K562 (cell line): ENCODE data around the gene ZNHIT1. TPM values are rescaled to one million over a fixed set of nuclear protein-coding genes. Genes with fewer than 3 reads are reported as not detected.
A peak's percentile ranks its signal among the peaks of the same experiment; 100 is the strongest.

Experiments used
- ATF4 ChIP-seq: fragments of 450-650 bp; formaldehyde crosslinking; IDR thresholded peaks from 2 replicates; pipeline ENCODE4 v1.4.0; 2022; ENCODE audit warnings: mild to moderate bottlenecking, moderate library complexity
- GTF2B ChIP-seq: IDR thresholded peaks from 2 replicates; pipeline ENCODE4 v1.6.1; 2011; ENCODE audit not compliant: insufficient read length; ENCODE audit errors: extremely low read depth
- HES1 ChIP-seq: fragments of 450-650 bp; IDR thresholded peaks from 2 replicates; pipeline ENCODE4 v1.6.1; 2016; ENCODE audit warnings: low read depth, mild to moderate bottlenecking, moderate library complexity
- L3MBTL2 ChIP-seq: fragments of 450-650 bp; IDR thresholded peaks from 2 replicates; pipeline ENCODE4 v1.6.1; 2016; ENCODE audit warnings: mild to moderate bottlenecking, moderate library complexity
- MITF ChIP-seq: IDR thresholded peaks from 2 replicates; pipeline ENCODE4 v1.6.1; 2014; ENCODE audit warnings: antibody characterized with exemption
- MNT ChIP-seq, 2 experiments: fragments of 450-650 bp; conservative IDR thresholded peaks; 2 replicates each; pipeline ENCODE4 v1.6.1; 2017; ENCODE audit warnings: mild to moderate bottlenecking in 2 of 2, moderate library complexity in 2 of 2
- NCOA1 ChIP-seq: fragments of 450-650 bp; IDR thresholded peaks from 2 replicates; pipeline ENCODE4 v1.6.1; 2016; ENCODE audit warnings: low read depth
- OTX1 ChIP-seq: fragments of 450-650 bp; formaldehyde crosslinking; IDR thresholded peaks from 2 replicates; pipeline ENCODE4 v1.4.0; 2022; ENCODE audit warnings: mild to moderate bottlenecking
- SMC3 ChIP-seq: conservative IDR thresholded peaks from 2 replicates; pipeline ENCODE4 v1.6.1; 2011; ENCODE audit warnings: low read depth, low read length, improper control_type of control experiment; ENCODE audit not compliant: insufficient read depth
- ZNF384 ChIP-seq: IDR thresholded peaks from 2 replicates; pipeline ENCODE4 v1.6.1; 2012; ENCODE audit warnings: low read depth, low read length, improper control_type of control experiment
- ZNF407 ChIP-seq: fragments of 450-650 bp; IDR thresholded peaks from 2 replicates; pipeline ENCODE4 v1.6.1; 2016; ENCODE audit warnings: low read depth
- polyA plus RNA-seq, 8 experiments: library from polyadenylated mRNA; depleted of rRNA in 4 of 8; stranded (reverse) in 5 of 8; unstranded in 3 of 8; fragments of >200 nt; fragmentation: Nextera tagmentation in 2 of 8; fragmentation: Illumina TruSeq in 1 of 8; extraction: Ambion mirVana in 2 of 8; extraction: Trizol in 1 of 8; gene quantifications; 2 replicates each; pipeline versions ENCODE4 v1.2.1 to v1.2.3, GENCODE V29; 2011 to 2014; ENCODE audit warnings: inconsistent platforms in 1 of 8, missing spikeins in 1 of 8
- total RNA-seq, 7 experiments: library from RNA; depleted of rRNA in 6 of 7; stranded (reverse); fragments of >200 nt in 6 of 7; fragmentation: Illumina TruSeq in 2 of 7; extraction: Trizol in 2 of 7; gene quantifications; 2 replicates each; pipeline versions ENCODE4 v1.2.1 to v1.2.3, GENCODE V29; 2011 to 2021; ENCODE audit warnings: low replicate concordance in 1 of 7

The ZNHIT1 gene
- total and polyA plus RNA-seq, 9 of the 15 experiments (the other 6 are each of a cell fraction or from before 2014, with no cell fraction given), result 6.4 to 162 (median 70.1) TPM

- TF ChIP-seq ZNF407, result no peak
- no peak for TF ChIP-seq HES1
- TF ChIP-seq OTX1, result 0 out of 2 replicates have a peak, but pooled peaks have one; percentile 11
- TF ChIP-seq ZNF384, result no peak
- peak; percentile 42; the same call in 1 of the 2 replicates for TF ChIP-seq NCOA1
- 0 out of 2 replicates have a peak, but pooled peaks have one; percentile 9 for TF ChIP-seq ATF4 (CRISPR knock-in tag)
- peak; percentile 84 for TF ChIP-seq MITF
- TF ChIP-seq MNT (conservative IDR thresholded peaks at IDR 0.05), result peak; percentile 93 to 97
- peak; percentile 73 for TF ChIP-seq SMC3
- peak; percentile 93 for TF ChIP-seq L3MBTL2
- no peak for TF ChIP-seq GTF2B
Measured at GRCh38 chr7:101244375-101245146, 26.6 kb downstream of the ZNHIT1 start, which contains the start of gene FIS1 (continued).
